Fibroblast of skin of left quadriceps (primary cell): ENCODE data around the gene SLC25A20.

Experiments
- DNase-seq, 2 experiments: peaks; one replicate each; pipeline ENCODE4 v3.0.0-alpha.2; 2013; ENCODE audit warnings: low read depth in 2 of 2

SLC25A20 gene

DNA sequence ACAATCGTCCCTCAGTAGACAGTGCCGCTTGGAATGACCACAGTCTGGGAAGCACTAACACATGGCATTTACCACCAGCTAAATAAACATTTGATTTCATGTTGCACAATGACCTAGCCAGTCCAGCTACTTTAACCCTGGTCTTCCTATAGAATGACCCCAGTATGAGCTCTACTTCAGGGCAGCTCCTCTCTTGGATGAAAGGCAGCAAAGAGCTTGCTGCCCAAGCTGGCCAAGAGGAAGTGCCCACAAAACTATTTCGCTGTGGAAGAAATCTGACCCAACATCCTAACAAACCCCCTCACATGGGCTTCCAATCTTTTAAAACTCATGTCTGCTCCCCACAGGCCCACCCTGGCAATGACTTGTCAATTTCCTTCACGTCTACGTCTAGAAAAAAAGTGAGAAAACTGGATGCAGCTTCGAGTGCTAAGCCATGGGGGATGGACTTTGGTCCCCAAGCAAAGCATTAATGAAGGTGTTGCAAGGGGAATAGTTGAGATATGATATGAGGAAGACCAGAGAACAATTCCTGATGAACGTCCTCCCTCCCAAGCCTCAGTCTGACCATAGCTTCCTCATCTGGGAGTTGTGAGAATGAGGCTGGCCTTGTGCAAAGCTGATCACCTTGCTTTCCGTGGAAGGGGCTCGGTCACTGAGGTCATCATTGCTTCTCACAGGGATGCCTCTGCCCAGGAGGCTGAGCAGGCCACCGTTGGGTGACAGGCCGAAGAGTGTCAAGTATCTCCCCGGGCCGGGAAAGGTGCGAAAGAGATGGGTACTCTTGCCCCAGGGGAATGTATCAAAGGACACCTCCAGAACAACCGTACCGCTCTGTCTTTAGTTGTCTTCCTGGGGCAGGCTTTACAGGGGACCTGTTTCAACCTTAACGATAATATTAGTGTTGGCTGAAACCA, 964 bp downstream of the SLC25A20 start:
- DNase-seq: no peak

DNA sequence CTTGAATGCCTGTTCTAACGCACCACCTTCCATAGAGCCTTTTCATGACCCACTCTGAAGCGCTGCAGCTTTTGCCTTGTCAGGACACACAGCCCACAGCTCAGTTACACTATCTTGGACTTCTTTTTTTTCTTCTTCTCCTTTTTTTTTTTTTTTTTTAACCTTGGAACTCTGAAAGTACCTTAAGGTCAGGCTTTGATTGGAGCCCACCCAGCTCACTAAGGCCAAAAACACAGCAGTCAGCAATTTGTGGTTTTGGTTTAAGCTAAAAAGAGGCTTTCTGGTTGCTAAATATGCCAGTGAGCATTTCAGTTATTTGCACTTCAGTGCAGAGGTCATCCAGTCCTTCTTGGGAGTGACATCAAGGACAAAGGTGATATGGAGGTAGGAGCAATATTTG, 1.7 kb downstream of the SLC25A20 start:
- DNase-seq: no peak

DNA sequence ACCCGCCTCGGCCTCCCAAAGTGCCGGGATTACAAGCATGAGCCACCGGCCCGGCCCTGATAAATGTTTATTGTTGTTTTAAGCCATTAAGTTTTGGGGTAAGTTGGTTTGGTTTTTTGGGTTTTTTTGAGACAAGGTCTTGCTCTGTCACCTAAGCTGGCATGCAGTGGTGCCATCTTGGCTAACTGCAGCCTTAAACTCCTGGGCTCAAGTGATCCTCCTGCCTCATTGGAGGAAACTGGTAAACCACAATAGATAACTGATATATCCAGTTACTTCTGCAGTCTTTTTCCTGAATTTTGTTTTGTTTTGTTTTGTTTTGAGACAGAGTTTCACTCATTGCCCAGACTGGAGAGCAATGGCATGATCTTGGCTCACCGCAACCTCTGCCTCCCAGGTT, 4.2 kb downstream of the SLC25A20 start:
- DNase-seq: no peak

DNA sequence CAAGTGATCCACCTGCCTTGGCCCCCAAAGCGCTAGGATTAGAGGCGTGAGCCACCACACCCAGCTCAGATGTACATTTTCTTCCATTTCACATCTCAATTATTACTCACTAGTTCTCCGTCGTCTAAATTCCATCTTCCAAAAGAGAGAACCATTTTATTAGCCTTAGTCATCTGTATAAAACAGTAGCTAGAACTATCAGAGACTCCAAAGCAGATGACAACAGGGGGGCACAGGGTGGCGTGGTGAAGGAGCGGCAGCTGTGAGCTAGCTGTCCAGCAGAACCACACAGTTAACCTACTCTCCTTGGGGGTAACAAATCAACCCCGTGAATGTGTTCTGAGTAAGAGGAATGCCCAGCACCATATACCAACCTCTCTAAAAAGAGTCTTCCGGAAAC, 7.1 kb downstream of the SLC25A20 start:
- no peak for DNase-seq

DNA sequence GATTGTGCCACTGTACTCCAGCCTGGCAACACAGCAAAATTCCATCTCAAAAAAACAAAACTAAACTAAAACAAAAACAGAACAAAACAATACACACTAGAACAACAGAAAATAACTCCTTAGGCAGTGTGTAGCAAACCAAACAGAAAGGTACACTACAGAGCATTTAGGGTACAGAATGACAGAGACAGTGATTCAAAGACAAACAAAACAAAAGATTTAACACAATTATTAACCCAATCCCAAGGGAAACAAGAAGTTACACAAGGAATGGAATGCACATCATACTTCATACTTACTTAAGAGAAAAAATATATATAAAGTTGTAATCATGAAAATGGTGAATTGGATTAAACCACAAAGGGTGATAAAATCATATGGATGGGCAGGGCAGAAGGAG, 12.9 kb downstream of the SLC25A20 start:
- no peak for DNase-seq

DNA sequence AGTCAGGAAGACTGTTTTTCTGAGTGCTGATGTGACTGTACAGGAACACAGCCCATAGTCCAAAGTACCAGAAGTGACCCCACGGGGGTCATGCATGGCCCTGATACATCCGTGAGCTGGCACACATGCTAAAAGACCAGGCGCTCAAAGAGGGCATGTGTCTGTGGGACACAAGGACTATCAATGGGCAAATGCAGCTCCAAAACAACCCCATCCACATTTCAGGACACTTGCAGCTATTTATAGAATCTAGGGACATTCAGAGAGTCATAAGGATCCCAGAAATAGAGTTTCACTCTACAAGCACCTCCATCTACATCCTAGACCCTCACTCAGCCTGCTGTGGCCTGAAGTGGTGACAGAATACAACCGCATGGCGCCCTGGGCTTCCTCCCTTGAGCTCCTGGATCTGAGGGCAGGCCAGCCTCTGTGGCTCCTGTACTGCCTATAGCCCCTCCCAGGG, 17.0 kb downstream of the SLC25A20 start:
- DNase-seq: no peak

DNA sequence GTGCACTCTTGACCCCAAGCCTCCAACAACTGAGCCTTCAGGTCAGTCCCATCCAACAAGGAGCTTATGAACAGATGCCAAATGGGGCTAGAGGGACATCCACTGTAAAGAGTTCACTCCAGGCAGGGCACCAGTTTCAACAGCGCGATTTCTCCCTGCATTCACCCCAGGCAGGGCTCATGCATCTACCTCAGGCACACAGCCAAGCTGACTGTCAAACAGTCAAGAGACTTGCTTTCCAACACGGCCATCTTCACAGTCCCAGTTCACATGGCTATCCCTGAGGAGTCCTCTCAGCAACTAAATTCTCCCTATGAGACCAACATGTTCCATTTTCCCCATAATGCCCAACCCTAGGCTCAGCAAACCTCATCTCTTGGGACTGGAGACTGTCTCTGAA, 17.7 kb downstream of the SLC25A20 start:
- no peak for DNase-seq

DNA sequence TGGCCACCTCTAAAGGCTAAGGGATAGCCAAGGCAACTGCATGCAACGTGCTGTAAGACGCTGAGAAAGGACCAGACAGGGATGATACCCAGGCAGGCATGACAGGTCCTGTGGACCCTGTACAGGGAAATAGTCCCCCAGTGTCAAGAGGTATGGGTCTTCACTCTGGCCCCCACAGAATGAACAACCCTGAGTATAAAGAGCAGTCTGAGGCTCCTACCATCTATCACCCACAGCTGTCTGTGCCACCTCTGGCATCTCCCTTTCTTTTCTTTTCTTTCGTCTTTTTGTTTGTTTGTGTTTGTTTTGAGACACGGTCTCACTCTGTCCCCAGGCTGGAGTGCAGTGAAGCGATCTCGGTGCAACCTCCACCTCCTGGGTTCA, 18.7 kb downstream of the SLC25A20 start:
- DNase-seq: no peak

DNA sequence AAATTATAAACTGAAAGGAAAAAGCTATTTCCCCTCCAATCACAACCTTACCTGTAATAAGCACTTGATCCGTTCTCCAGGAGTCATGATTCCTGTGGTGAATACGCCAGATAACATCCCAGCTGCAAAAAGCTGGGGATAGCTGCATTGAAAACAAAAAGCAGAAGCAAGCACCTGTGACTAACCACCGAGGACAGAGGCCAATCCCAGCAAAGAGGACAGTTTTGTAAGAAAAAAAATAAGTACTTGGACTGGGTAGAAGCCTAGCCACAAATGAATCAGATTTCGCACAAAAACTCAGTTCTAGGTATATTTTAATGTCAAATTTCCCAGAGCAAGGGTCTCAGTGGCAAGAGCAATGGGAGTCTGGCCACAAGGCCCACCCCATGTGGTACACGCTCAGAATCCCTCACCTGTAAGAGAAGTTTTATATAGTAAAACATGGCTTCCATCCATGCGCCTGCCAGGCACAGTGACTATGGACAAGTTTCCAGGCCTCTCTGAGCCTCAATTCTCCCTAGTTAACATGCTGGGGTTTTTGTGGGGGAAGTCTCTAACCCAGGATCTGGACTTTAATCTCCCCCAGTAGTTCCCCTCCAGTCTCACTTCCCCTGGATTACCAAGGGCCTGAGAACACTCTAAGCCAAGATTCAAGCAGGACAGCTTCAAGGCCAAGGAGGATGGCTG, 19.2 kb downstream of the SLC25A20 start:
- DNase-seq: no peak

DNA sequence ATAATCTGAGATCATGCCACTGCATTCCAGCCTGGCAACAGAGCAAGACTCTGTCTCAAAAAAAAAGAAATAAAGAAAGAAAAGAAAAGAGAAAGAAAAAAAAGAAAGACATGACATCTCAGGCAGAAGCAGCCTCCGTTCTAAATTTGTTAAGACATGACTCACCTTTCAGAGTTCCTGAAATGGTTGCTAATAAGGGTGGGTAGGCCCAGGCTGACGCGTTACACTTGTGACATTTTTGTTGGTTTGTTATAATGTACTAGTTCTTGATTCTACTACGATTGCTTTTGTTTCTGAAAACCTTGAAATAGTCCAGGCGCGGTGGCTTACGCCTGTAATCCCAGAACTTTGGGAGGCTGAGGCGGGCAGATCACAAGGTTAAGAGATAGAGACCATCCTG, 21.0 kb downstream of the SLC25A20 start:
- DNase-seq: no peak

DNA sequence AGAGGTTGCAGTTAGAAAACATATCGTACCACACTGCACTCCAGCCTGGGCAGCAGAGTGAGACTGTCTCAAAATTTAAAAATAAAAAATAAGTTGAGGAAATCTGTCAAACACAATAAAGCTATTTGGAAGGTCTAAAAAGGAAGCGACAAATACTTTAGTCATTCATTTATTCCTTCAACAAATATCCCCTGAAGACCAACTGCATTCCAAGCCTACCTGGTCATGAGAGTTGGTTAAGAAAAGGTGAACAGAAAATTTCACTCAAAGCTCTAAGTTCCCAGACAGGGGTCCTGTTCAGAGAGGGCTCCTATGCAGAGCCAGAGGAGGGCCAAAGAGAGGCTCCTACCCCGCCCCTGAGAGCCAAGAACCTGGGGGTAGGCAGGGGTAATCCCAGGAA, 35.6 kb downstream of the SLC25A20 start:
- no peak for DNase-seq

DNA sequence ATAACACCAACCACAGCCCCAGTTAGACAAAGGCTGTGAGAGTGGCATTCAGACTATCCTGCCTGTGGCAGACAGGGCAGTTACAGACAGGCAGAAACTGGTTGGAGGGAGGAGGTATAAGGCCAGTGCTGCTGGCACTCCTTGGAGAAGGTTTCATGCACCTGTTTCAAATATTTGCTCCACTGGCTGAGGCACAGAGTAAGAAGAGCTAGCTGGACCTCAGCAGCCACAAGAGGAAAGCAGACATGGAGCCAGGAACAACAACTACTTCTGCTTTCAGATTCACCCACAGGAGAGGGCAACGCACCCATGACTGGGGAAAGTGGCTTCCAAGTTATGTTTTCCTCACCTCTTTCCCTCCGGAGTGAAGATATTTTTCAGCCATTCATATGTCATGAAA, 39.5 kb downstream of the SLC25A20 start:
- no peak for DNase-seq

DNA sequence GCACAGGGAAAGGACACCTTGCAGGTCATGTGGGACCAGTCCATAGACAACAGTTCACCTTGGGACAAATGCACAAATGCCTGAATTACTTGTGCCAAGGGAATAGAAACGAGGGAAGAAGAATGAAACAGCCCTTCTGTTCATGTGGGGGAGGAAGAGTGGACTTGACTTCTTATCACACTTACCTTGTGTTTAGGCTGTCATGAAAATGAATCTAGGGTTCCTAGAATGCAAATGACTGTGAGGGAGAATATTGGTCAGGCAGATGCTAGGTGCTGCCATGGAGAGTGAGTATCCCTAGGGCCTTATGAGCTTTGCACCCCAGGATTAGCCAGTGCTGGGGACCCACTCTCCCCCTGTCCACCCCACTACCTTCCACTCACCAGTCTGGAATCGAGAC, 40.0 kb downstream of the SLC25A20 start:
- DNase-seq: no peak

DNA sequence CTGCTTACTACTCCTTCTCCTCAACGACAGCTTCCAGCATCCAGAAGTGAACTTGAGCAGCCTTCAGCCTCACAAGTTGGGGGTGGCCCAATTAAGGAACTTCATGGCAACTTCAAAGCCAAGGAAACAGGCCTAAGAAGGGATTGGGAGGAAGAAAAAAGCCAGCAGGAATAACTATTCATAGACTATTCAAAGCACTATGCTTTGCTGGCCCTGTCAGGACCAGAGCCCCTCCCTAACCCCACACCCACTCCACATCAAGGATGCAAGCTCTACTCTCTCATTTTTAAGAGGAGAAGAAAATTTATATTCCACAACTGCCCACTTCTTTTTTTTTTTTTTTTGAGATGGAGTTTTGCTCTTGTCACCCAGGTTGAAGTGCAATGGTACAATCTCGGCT, 41.0 kb downstream of the SLC25A20 start:
- DNase-seq: no peak

DNA sequence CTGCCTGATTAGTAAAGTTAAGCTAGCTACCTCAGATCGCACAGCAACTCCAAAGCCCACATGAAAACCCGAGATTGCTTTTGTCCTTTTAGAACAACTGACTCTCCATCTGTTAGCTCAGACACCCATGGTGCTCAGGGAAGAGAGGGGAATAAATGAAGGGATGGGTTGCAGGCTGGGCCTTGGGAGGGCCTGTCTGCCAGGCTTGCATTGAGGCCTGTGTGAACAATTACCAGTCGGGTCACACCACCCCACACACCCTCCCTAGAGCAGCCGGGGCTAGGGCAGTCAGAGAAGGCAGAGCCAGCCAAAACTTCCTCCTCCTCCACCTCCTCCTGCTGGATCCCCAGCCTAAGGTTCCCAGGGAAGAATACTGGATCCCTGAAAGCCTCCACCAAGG, 42.2 kb downstream of the SLC25A20 start:
- no peak for DNase-seq

DNA sequence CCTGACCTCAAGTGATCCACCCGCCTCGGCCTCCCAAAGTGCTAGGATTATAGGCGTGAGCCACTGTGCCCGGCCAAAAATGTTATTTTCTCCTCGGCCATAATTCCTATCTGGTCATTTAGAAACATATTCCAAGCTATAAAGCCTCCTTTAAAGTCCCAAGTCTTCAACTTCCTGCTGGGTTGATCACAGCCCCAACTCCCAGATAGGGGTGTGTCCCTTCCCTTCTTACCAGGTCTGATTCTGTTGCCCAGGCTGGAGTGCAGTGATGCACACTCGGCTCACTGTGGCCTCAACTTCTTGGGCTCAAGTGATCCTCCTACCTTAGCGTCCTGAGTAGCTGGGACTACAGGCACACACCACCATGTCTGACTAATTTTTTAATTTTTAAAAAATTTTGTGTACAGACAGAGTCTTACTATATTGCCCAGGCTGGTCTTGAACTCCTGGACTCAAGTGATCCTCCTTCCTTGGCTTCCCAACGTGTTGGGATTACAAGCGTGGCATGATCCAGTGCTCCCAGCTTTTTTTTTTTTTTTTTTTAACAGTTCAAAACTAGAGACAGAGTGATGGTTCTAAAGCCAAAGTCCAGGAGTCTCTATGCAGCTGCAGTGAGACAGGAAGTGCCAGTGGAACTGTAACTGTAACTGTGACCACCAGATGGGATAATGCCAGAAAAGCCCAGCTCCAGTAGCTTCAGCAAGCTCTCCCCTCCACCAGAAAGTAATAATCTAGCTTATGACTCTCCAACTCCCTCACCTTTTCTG, 42.8 kb downstream of the SLC25A20 start:
- DNase-seq: no peak

DNA sequence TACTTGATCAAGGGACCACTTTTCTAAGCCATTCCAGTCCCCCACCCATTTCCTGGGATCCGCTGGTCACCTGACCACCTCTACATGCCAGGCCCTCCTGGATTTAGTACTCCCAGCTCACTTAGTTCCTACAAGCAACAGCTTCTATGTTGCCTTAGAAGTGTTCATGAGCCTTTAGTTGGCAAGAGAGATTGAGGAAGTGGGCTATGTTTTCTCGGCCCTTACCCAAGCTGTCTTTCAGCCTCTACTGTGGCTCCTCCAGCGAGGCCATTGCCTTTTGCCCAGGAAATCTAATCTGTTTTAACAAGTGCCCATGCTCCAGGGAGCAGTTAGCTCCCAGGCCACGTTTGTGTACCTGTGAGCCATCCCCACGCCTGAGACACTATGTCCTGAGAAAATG, 46.5 kb downstream of the SLC25A20 start:
- DNase-seq: no peak

DNA sequence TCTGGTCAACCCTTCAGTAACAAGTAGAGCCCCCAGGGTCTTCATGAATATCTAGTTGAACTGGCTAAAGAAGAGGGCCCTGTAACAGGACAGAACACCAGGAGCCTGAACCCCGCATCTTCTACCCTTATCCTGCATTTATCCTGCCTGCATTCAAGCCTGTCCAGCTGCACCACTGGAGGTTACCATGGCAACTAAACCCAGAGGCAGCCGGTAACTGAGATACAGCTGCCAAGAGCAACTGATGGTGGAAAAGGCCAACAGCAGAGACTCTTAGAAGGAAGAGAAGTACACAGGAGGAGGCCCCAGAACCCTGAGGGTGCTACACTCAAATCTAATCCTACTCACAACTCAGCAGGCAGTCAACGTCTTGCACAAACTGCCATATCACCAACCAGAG, 47.3 kb downstream of the SLC25A20 start:
- DNase-seq: no peak

DNA sequence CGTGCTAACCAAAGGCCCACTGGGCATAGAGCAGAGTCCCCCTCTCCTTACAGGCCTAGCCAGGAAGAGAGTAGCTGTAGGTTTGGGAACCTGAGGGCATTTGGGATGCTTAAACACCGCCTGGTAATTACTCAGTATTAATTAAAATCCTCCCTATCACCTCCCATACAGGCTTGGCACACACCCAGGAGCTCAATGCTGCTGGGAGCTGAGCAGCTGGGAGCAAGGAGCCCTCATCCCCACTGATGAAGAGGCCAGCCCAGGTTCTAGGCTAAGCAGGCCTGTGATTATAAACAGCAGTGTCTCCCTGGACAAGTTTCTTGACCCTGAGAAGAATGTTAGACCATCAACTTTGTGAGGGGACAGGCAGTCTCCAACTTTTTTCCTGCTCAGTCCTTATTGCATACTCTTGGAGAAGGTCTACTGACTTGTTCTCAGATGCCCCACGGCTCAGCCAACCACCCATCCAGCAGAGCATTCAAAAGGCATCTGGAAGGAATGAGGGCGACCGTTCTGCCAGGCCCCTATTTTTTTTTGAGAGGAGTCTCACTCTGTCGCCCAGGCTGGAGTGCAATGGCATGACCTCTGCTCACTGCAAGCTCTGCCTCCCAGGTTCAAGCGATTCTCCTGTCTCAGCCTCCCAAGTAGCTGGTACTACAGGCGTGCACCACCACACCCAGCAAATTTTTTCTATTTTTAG, 49.7 kb downstream of the SLC25A20 start:
- no peak for DNase-seq

DNA sequence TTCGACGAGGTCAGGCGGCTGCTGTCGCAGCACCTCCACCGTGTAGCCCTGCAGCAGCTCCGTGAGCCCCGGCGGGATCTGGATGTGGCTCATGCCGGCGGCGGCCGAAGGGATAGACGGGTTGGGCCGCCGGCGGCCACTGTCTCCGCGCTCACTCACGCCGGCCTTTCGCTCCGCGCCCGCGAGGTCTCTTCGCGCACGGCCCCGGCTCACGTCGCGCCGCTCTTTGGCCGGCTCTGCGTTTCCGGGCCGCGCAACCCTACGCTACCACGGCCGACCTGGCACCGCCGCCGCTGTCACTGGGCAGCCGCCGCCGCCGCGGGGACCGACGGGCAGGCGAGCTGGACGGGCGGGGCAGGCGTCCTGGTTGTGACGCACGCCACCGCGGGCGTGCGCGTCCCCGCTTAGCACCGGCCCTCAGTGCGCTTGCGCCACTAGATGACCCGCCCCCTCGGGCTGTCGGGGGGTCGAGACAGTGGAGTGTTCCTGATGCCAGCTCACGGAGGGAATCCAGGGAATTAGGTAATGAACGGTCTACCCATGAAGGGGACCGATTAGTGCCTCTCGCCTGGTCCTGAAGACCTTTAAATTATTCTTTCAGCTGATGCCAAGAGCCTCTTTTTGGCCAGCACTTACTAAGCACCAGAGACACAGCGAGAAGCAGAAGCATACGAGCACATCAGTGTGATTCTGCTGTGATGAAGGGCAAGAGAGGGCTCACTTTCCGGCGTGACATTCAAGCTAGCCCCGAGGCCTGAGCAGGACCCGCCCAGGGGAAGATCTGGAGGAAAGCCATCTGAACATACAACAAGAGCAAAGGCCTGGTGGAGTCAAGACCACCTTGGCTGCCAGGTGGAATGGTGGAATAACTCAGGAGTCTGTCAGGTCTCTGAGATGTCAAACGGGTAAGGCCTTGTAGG, 50.9 kb downstream of the SLC25A20 start, which contains the start of gene PRKAR2A:
Gene PRKAR2A, minus strand, starts transcription at position 371 of the 920 bp plus-strand sequence. Its CDS starts 278 bp downstream, at position 93.
- DNase-seq: peak; percentile 70 to 72
